ENCODE results near the gene RHOA.

RHOA gene

DNA sequence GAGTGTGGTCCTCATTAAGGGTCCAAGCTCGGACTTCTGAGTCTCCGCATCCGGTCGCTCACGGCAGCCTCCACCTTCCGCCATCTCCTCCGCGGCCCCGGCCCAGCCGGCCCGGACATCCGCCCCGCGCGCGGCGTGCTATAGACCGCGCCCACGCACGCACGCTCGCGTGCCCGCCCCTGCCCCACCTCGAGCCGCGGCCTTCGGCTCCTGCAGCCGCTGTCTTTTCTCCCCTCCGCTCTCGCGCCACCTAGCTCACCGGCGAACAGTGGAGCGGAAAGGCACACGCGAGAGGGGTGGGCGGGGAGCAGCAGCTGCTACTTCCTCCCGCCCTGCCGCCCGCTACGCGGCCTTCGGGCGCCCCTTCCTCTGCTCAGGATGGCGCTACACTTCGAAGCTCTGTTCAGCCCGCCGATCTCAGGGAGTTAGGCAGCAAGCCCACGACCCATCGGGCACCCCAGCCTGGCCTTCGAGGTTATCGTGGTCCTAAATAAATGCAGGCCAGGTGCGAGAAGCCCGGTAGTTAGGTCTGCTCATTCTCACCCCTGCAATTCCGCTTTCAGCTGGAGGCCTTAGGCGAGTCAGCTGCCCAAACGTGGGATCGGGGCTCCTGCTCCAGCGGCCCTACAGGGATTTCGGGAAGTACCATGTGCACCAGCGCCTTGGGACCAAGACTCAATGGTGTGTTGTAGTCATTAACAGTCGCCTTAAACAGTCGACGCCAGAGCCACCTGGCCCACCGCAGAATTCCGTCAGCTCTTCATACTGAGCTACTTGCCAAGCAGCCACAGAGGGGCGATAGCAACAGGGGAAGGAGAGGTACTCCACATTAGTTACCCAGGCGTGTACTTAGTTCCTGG, 71.6 kb downstream of the RHOA start, which contains the start of gene USP4 (continued):
- TF ChIP-seq ZNF274 (IDR thresholded peaks at IDR 0.05; ENCODE audit: low read length) (no peak), ZNF274 (tag by site-specific recombination; IDR thresholded peaks at IDR 0.05; ENCODE audit: borderline replicate concordance) (no peak), KLF9 (tag by site-specific recombination; IDR thresholded peaks at IDR 0.05; ENCODE audit: low read depth) (peak; percentile 89), ZNF549 (tag by site-specific recombination; IDR thresholded peaks at IDR 0.05) (no peak), GLI4 (tag by site-specific recombination; IDR thresholded peaks at IDR 0.05) (no peak), ZNF37A (tag by site-specific recombination; IDR thresholded peaks at IDR 0.05) (no peak), ZNF596 (tag by site-specific recombination; IDR thresholded peaks at IDR 0.05) (no peak), ZFP41 (tag by site-specific recombination; IDR thresholded peaks at IDR 0.05; ENCODE audit: borderline replicate concordance) (no peak), ZNF610 (tag by site-specific recombination; IDR thresholded peaks at IDR 0.05; ENCODE audit: borderline replicate concordance) (no peak), ZNF792 (tag by site-specific recombination; IDR thresholded peaks at IDR 0.05) (no peak), ZNF433 (tag by site-specific recombination; IDR thresholded peaks at IDR 0.05; ENCODE audit: low read depth) (no peak), ZFP69B (tag by site-specific recombination; IDR thresholded peaks at IDR 0.05) (peak; percentile 54; the same call in 1 of the 2 replicates), ZNF335 (tag by site-specific recombination; conservative IDR thresholded peaks at IDR 0.05) (peak; percentile 83), ZNF223 (tag by site-specific recombination; IDR thresholded peaks at IDR 0.05) (no peak), ZNF548 (tag by site-specific recombination; IDR thresholded peaks at IDR 0.05) (no peak), TRIM28 (IDR thresholded peaks at IDR 0.05; ENCODE audit: borderline replicate concordance, low read length) (no peak), ZNF302 (tag by site-specific recombination; IDR thresholded peaks at IDR 0.05; ENCODE audit: low read depth) (no peak), KLF8 (tag by site-specific recombination; IDR thresholded peaks at IDR 0.05) (peak; percentile 87), ZNF175 (tag by site-specific recombination; IDR thresholded peaks at IDR 0.05) (no peak), KLF7 (tag by site-specific recombination; IDR thresholded peaks at IDR 0.05; ENCODE audit: borderline replicate concordance) (0 out of 2 replicates have a peak, but pooled peaks have one; percentile 50), ZNF121 (tag by site-specific recombination; IDR thresholded peaks at IDR 0.05) (no peak), ZNF530 (tag by site-specific recombination; IDR thresholded peaks at IDR 0.05; ENCODE audit: low read depth) (no peak), ZNF138 (tag by site-specific recombination; IDR thresholded peaks at IDR 0.05; ENCODE audit: borderline replicate concordance) (no peak)
- TF ChIP-seq, protein P1, sequence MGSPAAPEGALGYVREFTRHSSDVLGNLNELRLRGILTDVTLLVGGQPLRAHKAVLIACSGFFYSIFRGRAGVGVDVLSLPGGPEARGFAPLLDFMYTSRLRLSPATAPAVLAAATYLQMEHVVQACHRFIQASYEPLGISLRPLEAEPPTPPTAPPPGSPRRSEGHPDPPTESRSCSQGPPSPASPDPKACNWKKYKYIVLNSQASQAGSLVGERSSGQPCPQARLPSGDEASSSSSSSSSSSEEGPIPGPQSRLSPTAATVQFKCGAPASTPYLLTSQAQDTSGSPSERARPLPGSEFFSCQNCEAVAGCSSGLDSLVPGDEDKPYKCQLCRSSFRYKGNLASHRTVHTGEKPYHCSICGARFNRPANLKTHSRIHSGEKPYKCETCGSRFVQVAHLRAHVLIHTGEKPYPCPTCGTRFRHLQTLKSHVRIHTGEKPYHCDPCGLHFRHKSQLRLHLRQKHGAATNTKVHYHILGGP (tag by site-specific recombination; IDR thresholded peaks at IDR 0.05): no peak
- TF ChIP-seq, protein P2, sequence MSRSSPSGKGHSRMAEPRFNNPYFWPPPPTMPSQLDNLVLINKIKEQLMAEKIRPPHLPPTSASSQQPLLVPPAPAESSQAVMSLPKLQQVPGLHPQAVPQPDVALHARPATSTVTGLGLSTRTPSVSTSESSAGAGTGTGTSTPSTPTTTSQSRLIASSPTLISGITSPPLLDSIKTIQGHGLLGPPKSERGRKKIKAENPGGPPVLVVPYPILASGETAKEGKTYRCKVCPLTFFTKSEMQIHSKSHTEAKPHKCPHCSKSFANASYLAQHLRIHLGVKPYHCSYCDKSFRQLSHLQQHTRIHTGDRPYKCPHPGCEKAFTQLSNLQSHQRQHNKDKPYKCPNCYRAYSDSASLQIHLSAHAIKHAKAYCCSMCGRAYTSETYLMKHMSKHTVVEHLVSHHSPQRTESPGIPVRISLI (tag by site-specific recombination; IDR thresholded peaks at IDR 0.05): no peak
- TF ChIP-seq, protein P3, sequence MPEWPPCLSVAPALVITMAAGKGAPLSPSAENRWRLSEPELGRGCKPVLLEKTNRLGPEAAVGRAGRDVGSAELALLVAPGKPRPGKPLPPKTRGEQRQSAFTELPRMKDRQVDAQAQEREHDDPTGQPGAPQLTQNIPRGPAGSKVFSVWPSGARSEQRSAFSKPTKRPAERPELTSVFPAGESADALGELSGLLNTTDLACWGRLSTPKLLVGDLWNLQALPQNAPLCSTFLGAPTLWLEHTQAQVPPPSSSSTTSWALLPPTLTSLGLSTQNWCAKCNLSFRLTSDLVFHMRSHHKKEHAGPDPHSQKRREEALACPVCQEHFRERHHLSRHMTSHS (tag by site-specific recombination; IDR thresholded peaks at IDR 0.05): no peak
- TF ChIP-seq, protein P4, sequence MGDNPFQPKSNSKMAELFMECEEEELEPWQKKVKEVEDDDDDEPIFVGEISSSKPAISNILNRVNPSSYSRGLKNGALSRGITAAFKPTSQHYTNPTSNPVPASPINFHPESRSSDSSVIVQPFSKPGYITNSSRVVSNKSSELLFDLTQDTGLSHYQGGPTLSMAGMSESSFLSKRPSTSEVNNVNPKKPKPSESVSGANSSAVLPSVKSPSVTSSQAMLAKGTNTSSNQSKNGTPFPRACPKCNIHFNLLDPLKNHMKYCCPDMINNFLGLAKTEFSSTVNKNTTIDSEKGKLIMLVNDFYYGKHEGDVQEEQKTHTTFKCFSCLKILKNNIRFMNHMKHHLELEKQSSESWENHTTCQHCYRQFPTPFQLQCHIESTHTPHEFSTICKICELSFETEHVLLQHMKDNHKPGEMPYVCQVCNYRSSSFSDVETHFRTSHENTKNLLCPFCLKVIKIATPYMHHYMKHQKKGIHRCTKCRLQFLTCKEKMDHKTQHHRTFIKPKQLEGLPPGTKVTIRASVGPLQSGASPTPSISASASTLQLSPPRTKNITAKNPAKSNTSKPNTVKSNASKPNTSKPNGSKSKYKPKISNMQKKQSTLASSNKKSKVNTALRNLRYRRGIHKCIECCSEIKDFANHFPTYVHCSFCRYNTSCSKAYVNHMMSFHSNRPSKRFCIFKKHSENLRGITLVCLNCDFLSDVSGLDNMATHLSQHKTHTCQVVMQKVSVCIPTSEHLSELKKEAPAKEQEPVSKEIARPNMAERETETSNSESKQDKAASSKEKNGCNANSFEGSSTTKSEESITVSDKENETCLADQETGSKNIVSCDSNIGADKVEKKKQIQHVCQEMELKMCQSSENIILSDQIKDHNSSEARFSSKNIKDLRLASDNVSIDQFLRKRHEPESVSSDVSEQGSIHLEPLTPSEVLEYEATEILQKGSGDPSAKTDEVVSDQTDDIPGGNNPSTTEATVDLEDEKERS (tag by site-specific recombination; IDR thresholded peaks at IDR 0.05): no peak
- TF ChIP-seq, protein P5, sequence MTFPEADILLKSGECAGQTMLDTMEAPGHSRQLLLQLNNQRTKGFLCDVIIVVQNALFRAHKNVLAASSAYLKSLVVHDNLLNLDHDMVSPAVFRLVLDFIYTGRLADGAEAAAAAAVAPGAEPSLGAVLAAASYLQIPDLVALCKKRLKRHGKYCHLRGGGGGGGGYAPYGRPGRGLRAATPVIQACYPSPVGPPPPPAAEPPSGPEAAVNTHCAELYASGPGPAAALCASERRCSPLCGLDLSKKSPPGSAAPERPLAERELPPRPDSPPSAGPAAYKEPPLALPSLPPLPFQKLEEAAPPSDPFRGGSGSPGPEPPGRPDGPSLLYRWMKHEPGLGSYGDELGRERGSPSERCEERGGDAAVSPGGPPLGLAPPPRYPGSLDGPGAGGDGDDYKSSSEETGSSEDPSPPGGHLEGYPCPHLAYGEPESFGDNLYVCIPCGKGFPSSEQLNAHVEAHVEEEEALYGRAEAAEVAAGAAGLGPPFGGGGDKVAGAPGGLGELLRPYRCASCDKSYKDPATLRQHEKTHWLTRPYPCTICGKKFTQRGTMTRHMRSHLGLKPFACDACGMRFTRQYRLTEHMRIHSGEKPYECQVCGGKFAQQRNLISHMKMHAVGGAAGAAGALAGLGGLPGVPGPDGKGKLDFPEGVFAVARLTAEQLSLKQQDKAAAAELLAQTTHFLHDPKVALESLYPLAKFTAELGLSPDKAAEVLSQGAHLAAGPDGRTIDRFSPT (tag by site-specific recombination; IDR thresholded peaks at IDR 0.05): peak; percentile 13; the same call in 1 of the 2 replicates
- TF ChIP-seq, protein P6, sequence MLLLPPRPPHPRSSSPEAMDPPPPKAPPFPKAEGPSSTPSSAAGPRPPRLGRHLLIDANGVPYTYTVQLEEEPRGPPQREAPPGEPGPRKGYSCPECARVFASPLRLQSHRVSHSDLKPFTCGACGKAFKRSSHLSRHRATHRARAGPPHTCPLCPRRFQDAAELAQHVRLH (tag by site-specific recombination; IDR thresholded peaks at IDR 0.05): no peak
- TF ChIP-seq, protein P7, sequence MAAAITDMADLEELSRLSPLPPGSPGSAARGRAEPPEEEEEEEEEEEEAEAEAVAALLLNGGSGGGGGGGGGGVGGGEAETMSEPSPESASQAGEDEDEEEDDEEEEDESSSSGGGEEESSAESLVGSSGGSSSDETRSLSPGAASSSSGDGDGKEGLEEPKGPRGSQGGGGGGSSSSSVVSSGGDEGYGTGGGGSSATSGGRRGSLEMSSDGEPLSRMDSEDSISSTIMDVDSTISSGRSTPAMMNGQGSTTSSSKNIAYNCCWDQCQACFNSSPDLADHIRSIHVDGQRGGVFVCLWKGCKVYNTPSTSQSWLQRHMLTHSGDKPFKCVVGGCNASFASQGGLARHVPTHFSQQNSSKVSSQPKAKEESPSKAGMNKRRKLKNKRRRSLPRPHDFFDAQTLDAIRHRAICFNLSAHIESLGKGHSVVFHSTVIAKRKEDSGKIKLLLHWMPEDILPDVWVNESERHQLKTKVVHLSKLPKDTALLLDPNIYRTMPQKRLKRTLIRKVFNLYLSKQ (tag by site-specific recombination; IDR thresholded peaks at IDR 0.05; ENCODE audit: borderline replicate concordance): no peak

Measured in HEK293 (cell line).